HK-2 (cell line): ENCODE results near the gene BCL2.

Experiments
- DNase-seq: peaks from one replicate; pipeline ENCODE4 v3.0.0-alpha.2; 2018; ENCODE audit not compliant: unreplicated experiment

The BCL2 gene

DNA sequence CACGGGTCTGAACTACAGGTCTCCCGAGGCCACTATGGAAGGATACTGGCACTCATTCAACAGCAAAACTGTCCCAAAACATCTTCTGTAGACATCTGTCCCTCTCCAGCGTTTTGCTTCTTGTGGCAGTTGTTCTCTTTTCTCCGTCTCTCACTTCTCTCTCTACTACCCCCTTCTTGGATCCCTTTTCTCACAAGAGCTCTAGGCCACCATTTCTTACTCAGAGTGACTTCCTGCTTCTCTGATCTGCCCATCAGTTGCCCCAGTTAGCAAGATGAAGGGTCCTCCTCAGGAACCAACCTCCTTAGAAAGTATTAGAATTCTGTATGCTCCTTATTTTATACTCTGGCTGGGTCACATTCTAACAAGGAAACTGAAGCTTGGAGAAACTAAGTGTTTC, 32.6 kb downstream of the BCL2 start:
- no peak for DNase-seq

DNA sequence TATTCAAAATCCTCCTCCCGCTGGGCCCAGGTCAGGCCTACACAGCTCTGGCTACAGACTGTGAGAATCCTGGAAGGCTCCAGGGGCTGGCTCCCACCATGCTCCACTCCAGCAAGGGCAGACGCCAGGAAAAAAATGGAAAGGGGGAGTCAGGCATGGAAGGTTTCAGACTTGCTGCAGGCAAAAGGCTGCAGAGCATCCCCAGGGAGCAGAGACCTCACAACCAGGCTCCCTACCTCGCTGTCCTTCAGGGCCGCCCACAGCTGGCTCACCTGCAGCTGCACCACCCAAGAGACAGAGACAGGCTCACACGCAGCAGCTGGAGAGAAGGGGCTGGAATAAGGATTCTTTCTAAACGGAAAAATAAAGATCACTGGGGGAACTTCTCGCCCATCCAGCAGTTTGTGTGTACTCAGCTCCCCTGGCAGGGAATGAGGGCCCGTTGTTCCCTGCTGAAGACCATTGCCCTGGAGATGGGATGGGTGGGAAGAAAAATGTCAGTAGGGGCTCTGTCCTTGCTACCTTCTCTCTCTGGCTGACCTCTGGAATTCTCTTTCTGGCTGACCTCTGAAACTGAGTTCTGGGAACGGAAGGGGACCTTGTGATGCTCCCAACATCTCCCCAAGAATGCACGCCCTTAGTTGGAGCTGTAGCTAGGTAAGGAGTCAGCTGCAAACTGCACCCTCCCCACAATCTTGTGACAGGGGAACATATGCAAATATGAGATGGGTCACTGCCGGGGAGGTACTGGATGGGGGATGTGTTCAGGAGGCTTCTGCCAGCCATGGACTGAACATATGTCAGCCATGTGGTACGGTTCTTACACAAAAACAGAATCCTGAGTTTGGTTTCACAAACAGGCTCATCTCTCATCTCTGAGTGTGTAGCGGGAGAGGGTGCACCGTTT, 34.5 kb downstream of the BCL2 start:
- DNase-seq: no peak

DNA sequence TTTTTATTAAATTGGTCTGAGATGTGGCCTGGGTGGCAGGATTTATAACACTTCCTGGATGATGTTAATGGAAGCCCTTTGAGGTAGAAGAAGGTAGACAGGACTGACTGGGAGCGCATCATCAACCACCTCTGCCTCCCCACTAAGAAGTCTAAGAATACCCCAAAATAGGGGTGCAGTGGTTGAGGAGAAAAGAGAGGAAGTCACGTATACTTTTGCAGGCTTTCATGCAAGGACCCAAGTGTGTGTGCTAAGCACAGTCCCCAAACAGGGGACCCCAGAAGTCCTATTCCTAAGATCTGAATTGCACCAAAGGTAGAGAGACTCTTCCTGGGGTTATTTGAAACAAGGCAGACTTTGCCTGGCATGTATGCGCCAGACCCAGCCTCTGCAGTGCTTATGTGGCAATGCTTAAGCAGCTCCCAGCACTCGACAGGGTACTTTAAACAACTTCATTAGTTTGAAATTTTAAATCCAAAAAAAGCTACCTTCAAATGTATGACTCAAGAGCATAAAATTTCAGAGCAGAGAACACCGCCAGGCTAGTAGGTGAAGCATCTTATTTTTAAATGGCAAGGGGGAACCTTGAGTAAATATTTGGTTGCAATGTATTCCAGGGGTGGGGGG, 35.3 kb downstream of the BCL2 start:
- DNase-seq: no peak

DNA sequence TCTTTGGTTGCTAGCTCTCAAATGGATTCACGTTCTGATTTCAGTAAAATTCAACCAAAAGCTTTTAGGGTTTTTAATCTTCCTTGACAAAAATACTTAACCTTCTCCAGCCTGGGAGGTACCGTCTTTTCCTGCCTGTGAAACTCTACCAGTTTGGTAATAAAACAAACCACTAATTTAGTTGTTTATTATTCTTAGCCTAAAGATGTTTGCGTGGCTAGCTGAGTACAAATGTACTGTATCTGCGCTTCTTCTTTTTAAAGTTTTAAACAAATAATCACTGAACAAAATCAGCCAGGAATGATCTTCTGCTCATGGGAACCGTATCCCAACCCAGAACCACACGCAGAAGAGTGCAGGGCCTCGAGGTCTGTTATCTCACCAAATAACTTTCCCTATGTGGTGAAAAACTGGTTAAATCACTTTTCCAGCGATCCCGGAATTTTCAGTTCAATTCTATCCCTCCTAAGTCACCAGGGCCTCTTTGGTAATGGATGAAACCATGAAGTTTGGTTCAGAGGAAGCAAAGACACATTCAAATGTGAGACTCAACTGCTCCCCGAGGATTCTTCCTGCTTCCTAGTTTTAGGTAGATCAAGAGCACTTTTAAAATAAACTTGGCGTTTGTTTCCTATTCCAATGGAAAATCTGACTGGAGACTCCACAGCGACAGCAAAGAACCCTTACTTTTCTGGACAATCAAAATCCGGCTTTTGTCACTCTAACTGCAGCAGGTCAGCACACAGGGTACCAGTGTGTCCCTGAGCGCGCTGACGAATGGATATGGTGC, 36.1 kb downstream of the BCL2 start:
- DNase-seq: no peak

DNA sequence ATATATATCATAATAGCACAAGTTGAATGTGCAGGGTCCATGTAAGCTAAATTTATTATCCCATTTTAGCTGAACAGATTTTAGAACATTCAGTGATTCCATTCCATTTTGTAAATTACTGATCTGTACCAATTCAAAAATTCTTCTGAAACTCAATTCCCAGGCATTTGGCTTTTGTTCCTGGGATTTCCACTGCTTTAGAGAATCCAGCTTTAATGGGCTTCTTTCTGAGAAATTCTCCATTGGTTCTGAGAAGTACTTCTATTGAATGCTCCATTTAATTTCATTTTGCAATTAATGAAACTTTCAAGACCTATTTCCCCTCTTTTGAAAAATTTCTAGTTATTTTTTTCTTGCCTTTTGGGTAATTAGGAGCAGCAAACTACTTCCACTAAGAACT, 36.8 kb downstream of the BCL2 start:
- DNase-seq: no peak

DNA sequence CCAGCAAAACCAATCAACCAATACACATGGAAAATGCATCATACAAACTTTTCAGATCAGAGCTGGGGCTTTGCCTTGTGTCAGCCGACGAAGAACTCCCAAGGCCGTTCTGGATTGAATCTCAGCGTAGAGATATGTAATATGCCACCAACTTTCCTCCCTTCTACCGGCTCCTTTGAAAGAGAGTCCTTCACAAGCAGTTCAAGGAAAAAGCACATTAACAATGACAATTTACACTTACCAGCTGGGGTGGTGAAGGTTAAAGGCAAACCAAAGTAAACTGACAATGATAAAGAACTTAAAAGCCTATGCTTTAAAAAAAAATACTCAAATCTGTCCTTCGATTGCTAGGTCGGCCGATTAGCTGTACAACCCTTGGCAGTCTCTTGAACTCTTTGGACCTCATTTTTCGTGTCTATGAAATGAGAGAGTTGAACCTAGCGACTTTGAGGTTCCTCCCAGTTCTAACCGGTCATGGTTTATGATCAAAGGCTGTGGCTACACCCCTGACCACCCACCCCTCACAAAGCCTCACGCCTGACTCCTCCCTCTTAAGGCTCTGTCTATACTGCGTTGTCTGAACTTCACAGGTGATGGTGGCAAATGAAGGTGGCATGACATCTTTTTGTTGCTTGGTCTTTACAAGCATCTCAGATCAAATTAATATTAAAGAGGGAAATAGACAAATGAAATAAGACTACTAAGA, 46.2 kb downstream of the BCL2 start:
- DNase-seq: no peak

DNA sequence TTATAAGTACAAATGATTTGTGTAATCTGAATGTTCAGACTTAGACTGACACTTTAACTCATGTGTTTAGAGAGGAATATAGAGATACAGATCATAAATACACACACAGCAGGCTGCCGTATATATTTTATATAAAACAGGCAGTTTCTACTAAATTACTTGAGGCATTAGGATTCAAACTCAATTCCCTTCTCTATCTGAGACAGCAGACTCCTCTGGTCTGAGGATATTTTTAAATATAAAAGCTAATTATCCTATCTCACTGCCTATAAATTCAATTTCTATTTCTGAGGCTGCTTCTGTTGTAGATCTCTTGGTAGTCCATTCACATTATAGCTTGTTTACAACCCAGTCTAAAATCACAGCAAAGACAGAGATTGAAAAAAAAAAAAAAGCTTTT, 46.9 kb downstream of the BCL2 start:
- DNase-seq: no peak

DNA sequence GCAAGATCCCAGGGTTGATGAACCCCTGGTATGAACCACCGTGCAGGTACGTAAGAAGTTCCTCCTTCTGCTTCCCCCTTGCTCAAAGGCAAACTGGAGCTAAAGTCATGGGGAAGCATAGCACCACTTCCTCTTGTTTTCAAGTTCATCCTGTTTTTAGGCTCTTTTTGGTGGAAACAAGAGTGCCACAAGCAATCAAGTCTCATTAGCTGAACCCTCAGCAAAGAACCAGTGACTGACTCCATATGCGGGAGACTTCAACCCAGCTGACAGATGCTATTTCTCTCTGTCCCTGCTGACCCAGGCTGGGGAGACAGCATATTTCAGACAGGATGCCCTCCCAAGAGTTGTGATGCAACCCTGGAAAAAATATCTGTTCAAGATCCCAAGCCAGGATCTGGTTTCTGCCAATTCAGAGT, 47.7 kb downstream of the BCL2 start:
- no peak for DNase-seq

DNA sequence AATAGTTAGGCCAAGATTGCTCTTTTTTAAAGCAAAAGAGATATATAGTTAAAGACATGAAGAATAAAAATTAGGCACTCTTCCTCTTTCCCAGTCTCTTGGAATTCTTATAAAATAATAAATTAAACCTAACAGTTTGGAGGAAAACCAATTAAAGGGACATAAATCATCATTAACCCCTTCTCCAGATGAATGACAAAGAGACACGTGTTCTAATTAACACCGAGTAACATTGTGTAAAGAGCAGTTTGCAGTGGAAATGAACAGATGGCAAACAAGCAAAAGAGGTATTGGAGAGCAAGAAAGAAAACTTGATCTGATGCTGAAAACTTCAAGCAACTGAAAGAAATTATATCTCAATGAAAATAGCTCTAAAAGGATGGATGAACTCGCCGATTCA, 48.4 kb downstream of the BCL2 start:
- DNase-seq: no peak

DNA sequence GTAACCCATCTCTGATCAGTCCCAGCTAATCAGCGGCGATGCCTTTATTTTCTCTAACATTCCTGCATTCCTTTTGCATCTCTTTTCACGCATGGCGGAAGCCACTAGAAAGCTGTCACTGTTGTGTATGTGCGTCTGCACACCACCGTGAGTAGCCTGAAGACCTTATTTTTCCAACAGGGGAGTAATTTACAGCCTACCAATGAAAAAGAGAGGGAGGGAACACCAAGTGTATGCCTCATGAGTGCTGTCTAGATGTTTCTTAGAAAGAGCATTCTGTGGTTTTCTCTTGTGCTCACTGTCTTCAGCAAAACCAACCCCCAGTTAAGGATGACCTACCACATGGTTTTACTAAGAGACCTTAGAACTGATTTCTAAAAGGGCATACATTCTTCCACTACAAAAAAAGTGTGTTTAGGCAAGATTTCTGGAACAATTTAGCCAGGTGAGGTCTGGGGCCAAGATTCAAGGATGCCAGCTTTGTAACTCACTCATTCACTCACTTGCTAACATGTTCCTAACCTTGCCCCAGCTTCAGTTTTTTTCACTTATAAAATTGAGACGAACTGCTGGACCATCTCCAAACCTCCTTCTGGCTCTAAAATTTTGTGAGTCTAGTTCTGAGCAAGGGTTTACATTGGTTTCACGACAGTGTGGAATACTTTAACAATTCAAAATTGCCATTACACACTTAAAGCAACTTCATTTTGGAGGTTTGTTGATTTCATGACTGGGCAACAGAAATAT, 51.4 kb downstream of the BCL2 start:
- no peak for DNase-seq

DNA sequence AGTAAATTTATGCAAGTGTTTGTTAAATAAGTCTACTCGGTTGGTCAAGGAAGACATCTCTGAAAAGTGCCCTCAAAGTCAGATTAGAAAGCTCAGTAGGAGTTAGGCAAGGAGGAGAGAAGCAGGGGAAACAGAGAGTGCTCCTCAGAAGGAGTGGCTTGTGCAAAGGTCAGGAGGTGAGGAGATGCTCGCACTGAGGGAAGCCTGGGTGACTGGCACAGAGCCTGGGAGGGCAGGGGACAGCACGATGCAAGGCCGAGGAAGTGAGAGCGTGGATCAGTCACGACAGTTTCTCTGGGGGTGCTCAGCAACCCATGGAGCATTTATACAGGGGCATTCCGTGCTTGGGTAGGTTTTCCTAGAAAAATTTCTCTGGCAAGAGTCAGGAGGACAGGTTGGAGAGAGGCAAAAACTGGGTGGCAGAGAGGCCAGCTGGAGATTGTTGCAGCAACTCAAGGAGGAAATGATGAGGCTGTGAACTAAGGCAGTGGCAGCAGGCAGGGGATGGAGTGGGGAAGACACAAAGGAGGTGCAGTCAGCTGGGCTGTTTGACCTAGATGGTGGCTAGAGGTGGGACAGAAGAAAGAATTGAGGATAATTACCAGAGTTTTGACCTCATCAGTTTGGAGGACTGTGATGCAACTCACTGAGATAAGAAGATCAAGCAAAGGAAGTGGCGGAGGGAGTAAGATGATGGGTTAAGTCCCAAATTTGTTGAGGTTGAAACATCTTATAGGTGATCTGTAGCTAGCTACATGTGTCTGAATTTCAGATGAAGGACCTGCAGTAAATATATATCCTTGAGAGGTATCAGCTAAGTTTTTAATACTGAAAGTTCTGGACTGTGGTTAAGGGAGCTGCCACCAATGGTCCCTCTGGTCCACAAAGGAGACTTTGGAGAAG, 52.4 kb downstream of the BCL2 start:
- DNase-seq: no peak

DNA sequence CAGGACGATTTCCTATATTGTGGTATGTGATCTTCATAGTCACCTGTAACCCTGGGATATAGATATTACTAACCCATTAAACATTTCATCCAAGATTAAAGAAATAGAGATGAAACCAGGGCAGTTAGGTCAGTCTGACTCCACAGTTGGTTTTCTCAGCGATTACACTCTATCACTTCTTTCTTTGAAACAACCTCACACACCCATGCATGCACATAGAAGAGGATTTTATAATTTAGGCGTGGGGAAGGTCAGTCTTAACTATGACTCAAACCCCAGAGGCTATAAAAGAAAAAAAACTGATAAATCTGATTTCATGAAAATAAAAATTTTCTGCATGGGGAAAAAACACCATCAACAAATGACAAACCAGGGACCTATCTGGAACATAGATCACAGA, 54.2 kb downstream of the BCL2 start:
- no peak for DNase-seq

DNA sequence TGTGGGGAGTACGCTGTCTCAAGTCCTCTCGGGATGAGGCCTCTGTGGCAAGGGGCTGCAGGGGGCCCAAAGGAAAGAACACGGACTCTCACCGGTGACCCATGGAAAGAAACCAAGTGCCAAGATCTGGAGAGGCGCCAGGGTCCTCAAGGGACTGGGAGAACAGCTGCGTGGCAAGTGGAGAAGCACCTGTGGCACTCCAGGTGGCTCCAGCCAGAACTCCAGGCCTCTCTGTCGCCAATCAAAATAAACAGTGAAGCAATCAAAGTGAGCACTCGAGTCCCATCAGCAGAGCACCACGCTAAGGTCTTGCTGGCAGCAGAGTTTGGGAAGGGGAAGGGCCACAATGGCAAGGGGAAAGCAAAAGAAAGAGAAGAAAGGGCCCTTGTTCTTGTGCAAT, 54.7 kb downstream of the BCL2 start:
- no peak for DNase-seq

DNA sequence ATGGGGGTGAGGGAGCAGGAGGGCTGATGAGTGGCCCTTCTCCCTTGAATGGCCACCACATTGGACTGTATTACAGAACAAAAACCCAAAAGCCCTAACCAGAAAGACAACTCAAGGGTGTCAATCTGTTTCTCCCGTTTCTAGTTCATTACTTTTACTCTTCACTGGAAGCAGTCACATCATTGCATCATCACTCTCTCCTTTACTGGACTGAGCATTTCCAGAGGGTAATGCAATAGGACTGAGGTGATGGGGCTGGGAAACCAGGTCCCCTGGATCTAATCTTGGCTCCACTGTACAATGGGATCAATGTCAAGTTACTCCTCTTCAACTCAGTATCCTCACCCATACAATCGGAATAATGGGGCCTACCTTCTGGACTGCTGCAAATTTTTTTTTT, 56.1 kb downstream of the BCL2 start:
- DNase-seq: no peak

DNA sequence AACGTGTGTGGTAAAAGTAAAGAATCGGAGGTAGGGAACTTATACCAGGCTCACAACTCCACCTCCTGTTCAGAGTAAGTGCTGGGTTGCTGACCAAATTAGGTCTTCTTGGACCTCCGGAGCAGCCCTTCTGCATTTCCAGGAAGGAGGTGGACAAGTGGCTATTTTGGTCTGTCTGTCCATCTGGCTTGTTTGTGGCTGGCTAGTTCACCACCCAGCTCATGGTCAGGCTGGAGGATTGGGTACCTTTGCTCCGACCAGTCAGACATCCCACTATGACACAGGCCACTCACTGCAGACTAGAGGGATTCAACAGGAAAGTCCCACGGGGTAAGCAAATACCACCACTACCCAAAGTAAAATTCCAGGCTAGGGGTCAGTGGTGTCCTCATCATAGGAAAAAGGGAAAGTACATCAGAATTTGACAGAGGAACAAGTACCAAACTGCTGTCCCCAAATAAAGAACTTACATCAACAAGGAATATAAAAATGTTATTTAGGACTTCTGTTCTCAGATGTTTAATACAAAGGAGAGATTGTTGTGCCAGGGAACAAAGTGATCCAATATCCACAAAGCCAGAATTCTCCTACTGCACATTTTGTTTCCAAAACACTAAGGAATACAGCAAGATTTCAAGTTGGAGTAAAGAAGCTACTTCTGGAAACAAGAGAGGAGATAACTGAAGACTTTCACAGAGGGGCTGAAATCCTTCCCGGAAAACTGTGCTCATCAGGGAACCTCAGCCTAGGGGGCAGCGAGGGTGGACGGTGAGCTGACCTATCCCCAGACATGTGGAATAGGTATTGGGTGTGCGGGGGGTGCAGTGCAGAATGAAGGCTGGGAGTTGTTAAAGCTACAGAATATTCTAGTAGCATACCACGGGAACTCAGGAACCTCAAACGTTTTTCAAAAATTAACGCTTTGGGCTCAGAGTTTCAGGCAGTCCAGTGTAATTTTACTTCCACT, 56.9 kb downstream of the BCL2 start:
- no peak for DNase-seq

DNA sequence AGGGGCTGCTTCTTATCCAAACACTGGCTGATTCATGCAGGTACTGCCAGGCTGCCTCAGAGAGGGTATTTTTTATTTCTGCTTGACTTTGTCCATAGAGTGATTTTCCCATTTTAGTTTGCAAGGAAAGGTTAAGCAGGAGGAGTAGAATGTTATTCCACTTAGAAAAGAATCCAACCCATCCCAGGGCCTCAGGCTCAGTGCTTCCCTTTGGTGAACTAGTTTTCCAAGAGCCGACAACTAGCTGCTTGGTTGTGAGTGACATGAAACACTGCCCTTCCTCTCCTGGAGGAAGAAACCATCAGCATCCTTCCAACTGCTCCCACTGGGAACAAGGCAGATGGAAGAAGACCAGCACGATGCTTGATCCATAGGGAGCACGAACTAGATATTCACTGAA, 58.5 kb downstream of the BCL2 start:
- no peak for DNase-seq

DNA sequence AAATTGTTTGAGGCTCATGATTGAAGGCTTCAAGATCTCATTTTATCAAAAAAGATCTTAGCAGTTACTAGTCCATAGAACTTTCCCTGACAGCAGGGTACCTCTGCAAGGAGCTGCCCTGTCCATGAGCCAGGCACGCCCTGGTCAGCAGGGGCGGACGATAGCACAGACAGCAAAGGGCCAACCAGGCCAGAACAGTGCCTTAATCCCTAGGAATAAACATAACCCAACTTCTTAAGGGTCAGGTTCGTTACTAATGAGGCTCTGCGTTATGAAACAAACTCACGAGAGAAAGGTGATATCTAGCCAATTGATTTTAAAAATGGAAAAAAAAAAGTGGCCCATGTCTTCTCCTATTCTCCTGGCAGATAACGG, 59.2 kb downstream of the BCL2 start:
- no peak for DNase-seq

DNA sequence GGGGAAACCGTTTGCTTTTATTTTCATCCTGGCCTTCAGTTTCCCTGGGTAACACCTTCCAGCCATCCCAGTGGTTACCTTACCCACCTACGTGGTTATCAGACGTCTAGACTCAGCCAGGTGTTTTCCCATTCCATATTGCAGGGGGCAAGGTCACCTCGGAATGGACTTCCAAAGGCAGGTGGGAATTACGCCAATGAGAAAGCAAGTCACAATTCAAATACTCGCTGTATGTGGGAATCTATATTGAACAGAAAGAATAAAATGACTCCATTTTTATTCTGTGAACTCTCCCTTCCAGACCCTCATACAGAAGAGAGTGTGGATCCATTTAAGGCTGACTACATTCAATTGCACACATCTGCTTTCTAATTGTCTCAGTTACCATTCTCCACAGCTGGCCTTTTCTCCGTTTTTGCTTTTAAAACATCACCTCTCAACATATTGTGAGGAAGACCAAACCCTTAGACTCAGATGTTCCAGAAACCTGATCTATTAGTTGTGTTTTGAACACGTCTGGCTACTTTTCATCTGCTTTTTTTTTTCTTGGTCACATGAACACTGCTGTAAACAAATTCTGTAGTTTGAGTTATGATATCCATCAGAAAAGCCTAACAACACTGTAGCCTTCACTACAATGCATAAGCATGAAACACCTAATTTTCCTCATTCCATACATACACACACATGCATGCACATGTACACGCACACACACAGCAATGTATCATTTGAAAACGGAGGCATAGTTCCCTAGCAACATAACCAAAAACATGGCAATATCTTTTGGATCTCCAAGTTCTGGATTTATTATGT, 59.8 kb downstream of the BCL2 start:
- DNase-seq: no peak
